Sigmoid colon (tissue), 7 donors: Measurements from ENCODE around the gene RAB23. TPM values are rescaled to one million over a fixed set of nuclear protein-coding genes. Genes with fewer than 3 reads are reported as not detected.

Source experiments
- DNase-seq: peaks from one replicate; pipeline ENCODE4 v3.0.0-alpha.2; 2019
- H3K27ac ChIP-seq, 4 donors: fragments of 200-600 bp; sonication (generic); one replicate each; pipeline ENCODE4 v1.5.1; 2016 to 2019; ENCODE audit warnings: mild to moderate bottlenecking in 1 of 4
- H3K27me3 ChIP-seq, 3 donors: fragments of 200-600 bp; sonication (generic); one replicate each; pipeline ENCODE4 v1.5.1; 2019; ENCODE audit warnings: mild to moderate bottlenecking in 1 of 3
- H3K36me3 ChIP-seq, 4 donors: fragments of 200-600 bp; sonication (generic); one replicate each; pipeline ENCODE4 v1.5.1; 2016 to 2019
- H3K4me1 ChIP-seq, 4 donors: fragments of 200-600 bp; sonication (generic); one replicate each; pipeline ENCODE4 v1.5.1; 2017 to 2019
- H3K4me3 ChIP-seq, 4 donors: fragments of 200-600 bp; sonication (generic); one replicate each; pipeline ENCODE4 v1.5.1; 2017 to 2019; ENCODE audit warnings: mild to moderate bottlenecking in 2 of 4, moderate library complexity in 1 of 4
- H3K9me3 ChIP-seq, 4 donors: fragments of 200-600 bp in 3 of 4; sonication (generic) in 3 of 4; one replicate each; pipeline versions ENCODE4 v1.5.1 to v1.6.1; 2013 to 2019
- CTCF ChIP-seq, 4 experiments: fragments of 450-650 bp in 3 of 4; fragments of 200-600 bp in 1 of 4; IDR thresholded peaks; one replicate each; pipeline ENCODE4 v1.5.1; 2016 to 2019; ENCODE audit warnings: antibody characterized with exemption in 4 of 4, mild to moderate bottlenecking in 3 of 4, moderate library complexity in 2 of 4
- EP300 ChIP-seq, 4 donors: sonication (generic); formaldehyde crosslinking; IDR thresholded peaks; one replicate each; pipeline ENCODE4 v1.6.1; 2017; ENCODE audit warnings: antibody characterized with exemption in 4 of 4
- POLR2A ChIP-seq, 2 donors: fragments of 450-650 bp; IDR thresholded peaks; one replicate each; pipeline ENCODE4 v1.6.1; 2016; ENCODE audit warnings: antibody characterized with exemption in 2 of 2, mild to moderate bottlenecking in 2 of 2, moderate library complexity in 2 of 2
- POLR2AphosphoS5 ChIP-seq, 4 donors: sonication (generic); formaldehyde crosslinking; IDR thresholded peaks; one replicate each; pipeline ENCODE4 v1.6.1; 2017; ENCODE audit warnings: antibody characterized with exemption in 4 of 4
- whole genome bisulfite sequencing, 2 donors: extraction: QIAGEN DNeasy Blood & Tissue Kit; methylation state at CpG; one replicate each; pipeline ENCODE4 v1.1.7; 2013; 5-methylcytosine and 5-hydroxymethylcytosine counted together
- intact Hi-C: fragments of 100-400 bp; cut with DNase I; formaldehyde crosslinking; loops from one replicate; pipeline ENCODE4 v1.15.1; 2023
- polyA plus RNA-seq, 3 donors: library from polyadenylated mRNA; stranded (reverse); fragments of 200-250 nt; gene quantifications; one replicate each; pipeline ENCODE4 v1.2.3, GENCODE V29; 2013
- total RNA-seq, 4 donors: library from RNA; depleted of rRNA; stranded (reverse); fragments of >200 nt; gene quantifications; one replicate each; pipeline ENCODE4 v1.1.0, GENCODE V29; 2016
- donor health status: healthy with polysubstance abuse.
- donor health status: Bipolar disorder and iron deficiency.
- donor health status: healthy.

RAB23 gene
- total and polyA plus RNA-seq, 7 donors, result 3.5 to 188 (median 115) TPM

- Histone ChIP-seq H3K27me3 (no peaks in the 10 kb centered on the region), H3K4me3 (peak within 1 kb of the TSS; percentile 65 to 88 (median 74)), H3K4me1 (peaks cover 0 to 35% (median 29%) of the 10 kb centered on the region in 4 donors), H3K9me3 (no peaks in the 10 kb centered on the region), H3K36me3 (peaks cover 0 to 22% (median 0%) of the 10 kb centered on the region in 4 donors), H3K27ac (peak within 1 kb of the TSS; percentile 89 to 99 (median 92))
- peak; percentile 97 for DNase-seq
- TF ChIP-seq POLR2AphosphoS5 (IDR thresholded peaks at IDR 0.05) (peak; percentile 81 to 94 (median 90)), POLR2A (IDR thresholded peaks at IDR 0.05) (peak; percentile 63 to 75), EP300 (IDR thresholded peaks at IDR 0.05) (no peak), CTCF (IDR thresholded peaks at IDR 0.05) (peak in 3 of 4 experiments; percentile 15 to 49 (median 26))
- WGBS, 2 donors, result 0 to 1% methylated on average over 97 of the region's 97 CpGs
- intact Hi-C loops, result loop anchor here (1.0 to 5.0 kb wide), 5 partner anchors 48 to 270 kb away; partner anchors contain the start of gene ZNF451
Observed at GRCh38 chr6:57172136-57173055, 49.7 kb downstream of the RAB23 start, which contains the start of gene BAG2. TSS of gene BAG2 (plus strand) at chr6:57172326. CDS start at chr6:57172698, 372 bp downstream.

- TF ChIP-seq POLR2AphosphoS5 (IDR thresholded peaks at IDR 0.05) (no peak), EP300 (IDR thresholded peaks at IDR 0.05) (no peak), CTCF (IDR thresholded peaks at IDR 0.05) (no peak)
- WGBS, 2 donors, result 96 to 98% methylated on average over 1 of the region's 1 CpG
- Histone ChIP-seq H3K4me3 (no peak overlapping the region), H3K27ac (no peak overlapping the region), H3K9me3 (peaks cover 0 to 5% (median 0%) of the 10 kb centered on the region in 4 donors), H3K36me3 (peaks cover 0 to 81% (median 5%) of the 10 kb centered on the region in 4 donors), H3K27me3 (no peaks in the 10 kb centered on the region), H3K4me1 (no peaks in the 10 kb centered on the region)
- DNase-seq, result no peak
- intact Hi-C loops, result no loop called here
Observed at GRCh38 chr6:57165080-57165479, 57.0 kb downstream of the RAB23 start.

- Histone ChIP-seq H3K9me3 (peaks cover 0 to 5% (median 0%) of the 10 kb centered on the region in 4 donors), H3K36me3 (peaks cover 0 to 77% (median 5%) of the 10 kb centered on the region in 4 donors), H3K4me1 (no peaks in the 10 kb centered on the region), H3K4me3 (no peak overlapping the region), H3K27ac (no peak overlapping the region), H3K27me3 (no peaks in the 10 kb centered on the region)
- DNase-seq, result no peak
- 96 to 98% methylated on average over 2 of the region's 2 CpGs for WGBS, 2 donors
- TF ChIP-seq POLR2AphosphoS5 (IDR thresholded peaks at IDR 0.05) (no peak), EP300 (IDR thresholded peaks at IDR 0.05) (no peak)
- intact Hi-C loops, result no loop called here
Observed at GRCh38 chr6:57163956-57164355, 58.2 kb downstream of the RAB23 start.

GRCh38 chr6:57162516-57162915 is 59.6 kb downstream of the RAB23 start:
- H3K4me3 ChIP-seq, result no peak overlapping the region
- 87% methylated on average over 3 of the region's 3 CpGs for WGBS, 2 donors
- TF ChIP-seq POLR2AphosphoS5 (IDR thresholded peaks at IDR 0.05) (no peak), POLR2A (IDR thresholded peaks at IDR 0.05) (no peak), CTCF (IDR thresholded peaks at IDR 0.05) (no peak), EP300 (IDR thresholded peaks at IDR 0.05) (no peak)
- H3K27me3 ChIP-seq, result no peaks in the 10 kb centered on the region
- no peak for DNase-seq
- no peak overlapping the region for H3K27ac ChIP-seq
- no peaks in the 10 kb centered on the region for H3K4me1 ChIP-seq
- intact Hi-C loops, result no loop called here
- H3K9me3 ChIP-seq, result peaks cover 0 to 5% (median 0%) of the 10 kb centered on the region in 4 donors
- H3K36me3 ChIP-seq, result peaks cover 0 to 66% (median 5%) of the 10 kb centered on the region in 4 donors

GRCh38 chr6:57162028-57162427 is 60.1 kb downstream of the RAB23 start:
- Histone ChIP-seq H3K4me3 (no peak overlapping the region), H3K27me3 (no peaks in the 10 kb centered on the region), H3K9me3 (peaks cover 0 to 5% (median 0%) of the 10 kb centered on the region in 4 donors), H3K36me3 (peaks cover 0 to 61% (median 5%) of the 10 kb centered on the region in 4 donors), H3K4me1 (no peaks in the 10 kb centered on the region), H3K27ac (no peak overlapping the region)
- TF ChIP-seq CTCF (IDR thresholded peaks at IDR 0.05) (no peak), POLR2A (IDR thresholded peaks at IDR 0.05) (no peak), POLR2AphosphoS5 (IDR thresholded peaks at IDR 0.05) (no peak), EP300 (IDR thresholded peaks at IDR 0.05) (no peak)
- 94 to 97% methylated on average over 2 of the region's 2 CpGs for WGBS, 2 donors
- intact Hi-C loops, result no loop called here
- no peak for DNase-seq
